NCI-H187 (cell line): Measurements from ENCODE around the gene MORC4.

Source experiments
- DNase-seq, 2 experiments: peaks; one replicate each; lab custom pipeline; 2025; lab: John Stamatoyannopoulos, UW

Gene MORC4

GRCh38 chrX:106952538-106952937 is 47.5 kb downstream of the MORC4 start:
- no peak for DNase-seq

GRCh38 chrX:106952089-106952488 is 47.9 kb downstream of the MORC4 start:
- DNase-seq = no peak

- no peak for DNase-seq
Measured at GRCh38 chrX:106951230-106951629, 48.8 kb downstream of the MORC4 start.

GRCh38 chrX:106950381-106950780 is 49.6 kb downstream of the MORC4 start:
- DNase-seq = no peak

GRCh38 chrX:106949366-106949765 is 50.6 kb downstream of the MORC4 start:
- no peak for DNase-seq

- DNase-seq = no peak
Measured at GRCh38 chrX:106948641-106949040, 51.4 kb downstream of the MORC4 start.

- DNase-seq = no peak
Measured at GRCh38 chrX:106946464-106946863, 53.5 kb downstream of the MORC4 start.

GRCh38 chrX:106940068-106940467 is 59.9 kb downstream of the MORC4 start:
- DNase-seq = no peak

GRCh38 chrX:106939566-106939965 is 60.4 kb downstream of the MORC4 start:
- DNase-seq = no peak

GRCh38 chrX:106936246-106936645 is 63.8 kb downstream of the MORC4 start:
- DNase-seq = no peak

- DNase-seq = no peak
Measured at GRCh38 chrX:106935175-106935574, 64.8 kb downstream of the MORC4 start.

- DNase-seq = no peak
Measured at GRCh38 chrX:106933538-106933961, 66.5 kb downstream of the MORC4 start.

- DNase-seq = no peak
Measured at GRCh38 chrX:106932960-106933537, 67.0 kb downstream of the MORC4 start.

- DNase-seq = no peak
Measured at GRCh38 chrX:106932492-106932923, 67.5 kb downstream of the MORC4 start.

- no peak for DNase-seq
Measured at GRCh38 chrX:106931831-106932491, 68.1 kb downstream of the MORC4 start.

GRCh38 chrX:106928227-106928626 is 71.8 kb downstream of the MORC4 start:
- DNase-seq = no peak

- no peak for DNase-seq
Measured at GRCh38 chrX:106927700-106928099, 72.3 kb downstream of the MORC4 start.

GRCh38 chrX:106927023-106927422 is 73.0 kb downstream of the MORC4 start:
- no peak for DNase-seq

GRCh38 chrX:106921637-106922036 is 78.4 kb downstream of the MORC4 start:
- DNase-seq = no peak

- no peak for DNase-seq
Measured at GRCh38 chrX:106919932-106920452, 80.0 kb downstream of the MORC4 start, which contains the start of gene CLDN2. Gene CLDN2 (plus strand): TSS chrX:106920402. CDS start chrX:106928229, 7,827 bp downstream.

GRCh38 chrX:106917830-106918500 is 82.0 kb downstream of the MORC4 start:
- DNase-seq = no peak

GRCh38 chrX:106912864-106913263 is 87.1 kb downstream of the MORC4 start:
- no peak for DNase-seq

GRCh38 chrX:106906361-106906760 is 93.7 kb downstream of the MORC4 start:
- no peak for DNase-seq
